Measurements from ENCODE around the gene SPTBN4.

The SPTBN4 gene

DNA sequence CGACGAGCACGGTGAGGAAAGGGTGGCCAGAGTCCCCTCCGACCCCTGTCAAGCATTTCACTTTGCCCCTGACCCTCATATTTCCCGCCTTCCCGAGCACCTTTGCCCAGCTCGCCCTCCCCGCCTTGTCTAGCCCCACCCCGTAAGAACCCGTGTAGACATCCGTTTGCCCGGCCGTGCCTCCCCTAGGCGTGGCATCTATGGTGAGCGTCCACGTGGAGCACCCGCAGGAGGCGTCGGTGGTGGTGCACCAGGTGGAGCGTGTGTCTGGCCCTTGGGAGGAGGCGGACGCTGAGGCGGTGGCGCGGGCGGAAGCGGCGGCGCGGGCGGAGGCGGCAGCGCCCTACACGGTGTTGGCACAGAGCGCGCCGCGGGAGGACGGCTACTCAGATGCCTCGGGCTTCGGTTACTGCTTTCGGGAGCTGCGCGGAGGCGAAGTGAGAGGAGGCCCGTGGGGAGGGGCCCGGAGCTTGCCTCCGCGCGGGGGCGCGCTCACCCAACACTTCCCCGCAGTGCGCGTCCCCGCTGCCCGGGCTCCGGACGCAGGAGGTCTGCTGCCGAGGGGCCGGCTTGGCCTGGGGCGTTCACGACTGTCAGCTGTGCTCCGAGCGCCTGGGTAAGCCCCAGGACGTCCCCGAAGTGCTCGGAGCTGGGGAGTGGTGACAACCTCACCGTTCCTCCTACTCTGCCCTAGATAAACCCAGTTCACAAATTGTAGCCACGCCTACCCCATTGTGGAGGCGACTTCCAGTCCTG lies 138.6 kb downstream of the SPTBN4 start (continued):
- peak; percentile 69; the same call in 1 of the 2 replicates for TF ChIP-seq ZNF394 (tag by site-specific recombination; IDR thresholded peaks at IDR 0.05; ENCODE audit: borderline replicate concordance)
- TF ChIP-seq ZNF18 (tag by site-specific recombination; IDR thresholded peaks at IDR 0.05) = no peak
- no peak for TF ChIP-seq ZNF146 (tag by site-specific recombination; IDR thresholded peaks at IDR 0.05)
- 0 out of 2 replicates have a peak, but pooled peaks have one; percentile 10 for TF ChIP-seq ZNF223 (tag by site-specific recombination; IDR thresholded peaks at IDR 0.05)
- TF ChIP-seq, protein P1, sequence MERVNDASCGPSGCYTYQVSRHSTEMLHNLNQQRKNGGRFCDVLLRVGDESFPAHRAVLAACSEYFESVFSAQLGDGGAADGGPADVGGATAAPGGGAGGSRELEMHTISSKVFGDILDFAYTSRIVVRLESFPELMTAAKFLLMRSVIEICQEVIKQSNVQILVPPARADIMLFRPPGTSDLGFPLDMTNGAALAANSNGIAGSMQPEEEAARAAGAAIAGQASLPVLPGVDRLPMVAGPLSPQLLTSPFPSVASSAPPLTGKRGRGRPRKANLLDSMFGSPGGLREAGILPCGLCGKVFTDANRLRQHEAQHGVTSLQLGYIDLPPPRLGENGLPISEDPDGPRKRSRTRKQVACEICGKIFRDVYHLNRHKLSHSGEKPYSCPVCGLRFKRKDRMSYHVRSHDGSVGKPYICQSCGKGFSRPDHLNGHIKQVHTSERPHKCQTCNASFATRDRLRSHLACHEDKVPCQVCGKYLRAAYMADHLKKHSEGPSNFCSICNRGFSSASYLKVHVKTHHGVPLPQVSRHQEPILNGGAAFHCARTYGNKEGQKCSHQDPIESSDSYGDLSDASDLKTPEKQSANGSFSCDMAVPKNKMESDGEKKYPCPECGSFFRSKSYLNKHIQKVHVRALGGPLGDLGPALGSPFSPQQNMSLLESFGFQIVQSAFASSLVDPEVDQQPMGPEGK (tag by site-specific recombination; IDR thresholded peaks at IDR 0.05) = peak; percentile 92
- TF ChIP-seq ZNF148 (tag by site-specific recombination; IDR thresholded peaks at IDR 0.05; ENCODE audit: borderline replicate concordance) = no peak; the same call in 1 of the 2 replicates
- no peak for TF ChIP-seq ZNF114 (tag by site-specific recombination; IDR thresholded peaks at IDR 0.05)
- TF ChIP-seq YY2 (tag by site-specific recombination; IDR thresholded peaks at IDR 0.05) = no peak
- TF ChIP-seq ZNF747 (tag by site-specific recombination; IDR thresholded peaks at IDR 0.05) = no peak
- no peak for TF ChIP-seq ZNF785 (tag by site-specific recombination; IDR thresholded peaks at IDR 0.05)
- peak; percentile 90 for TF ChIP-seq ZXDB (tag by site-specific recombination; IDR thresholded peaks at IDR 0.05)
- peak; percentile 78; the same call in 1 of the 2 replicates for TF ChIP-seq ZNF610 (tag by site-specific recombination; IDR thresholded peaks at IDR 0.05; ENCODE audit: borderline replicate concordance)
- TF ChIP-seq ZNF654 (tag by site-specific recombination; IDR thresholded peaks at IDR 0.05; ENCODE audit: low read depth) = no peak
- peak; percentile 65 for TF ChIP-seq WT1 (tag by site-specific recombination; IDR thresholded peaks at IDR 0.05)
- TF ChIP-seq BCL6B (tag by site-specific recombination; IDR thresholded peaks at IDR 0.05) = no peak
- TF ChIP-seq EGR2 (tag by site-specific recombination; IDR thresholded peaks at IDR 0.05; ENCODE audit: low read depth) = peak; percentile 100
- TF ChIP-seq, protein P2, sequence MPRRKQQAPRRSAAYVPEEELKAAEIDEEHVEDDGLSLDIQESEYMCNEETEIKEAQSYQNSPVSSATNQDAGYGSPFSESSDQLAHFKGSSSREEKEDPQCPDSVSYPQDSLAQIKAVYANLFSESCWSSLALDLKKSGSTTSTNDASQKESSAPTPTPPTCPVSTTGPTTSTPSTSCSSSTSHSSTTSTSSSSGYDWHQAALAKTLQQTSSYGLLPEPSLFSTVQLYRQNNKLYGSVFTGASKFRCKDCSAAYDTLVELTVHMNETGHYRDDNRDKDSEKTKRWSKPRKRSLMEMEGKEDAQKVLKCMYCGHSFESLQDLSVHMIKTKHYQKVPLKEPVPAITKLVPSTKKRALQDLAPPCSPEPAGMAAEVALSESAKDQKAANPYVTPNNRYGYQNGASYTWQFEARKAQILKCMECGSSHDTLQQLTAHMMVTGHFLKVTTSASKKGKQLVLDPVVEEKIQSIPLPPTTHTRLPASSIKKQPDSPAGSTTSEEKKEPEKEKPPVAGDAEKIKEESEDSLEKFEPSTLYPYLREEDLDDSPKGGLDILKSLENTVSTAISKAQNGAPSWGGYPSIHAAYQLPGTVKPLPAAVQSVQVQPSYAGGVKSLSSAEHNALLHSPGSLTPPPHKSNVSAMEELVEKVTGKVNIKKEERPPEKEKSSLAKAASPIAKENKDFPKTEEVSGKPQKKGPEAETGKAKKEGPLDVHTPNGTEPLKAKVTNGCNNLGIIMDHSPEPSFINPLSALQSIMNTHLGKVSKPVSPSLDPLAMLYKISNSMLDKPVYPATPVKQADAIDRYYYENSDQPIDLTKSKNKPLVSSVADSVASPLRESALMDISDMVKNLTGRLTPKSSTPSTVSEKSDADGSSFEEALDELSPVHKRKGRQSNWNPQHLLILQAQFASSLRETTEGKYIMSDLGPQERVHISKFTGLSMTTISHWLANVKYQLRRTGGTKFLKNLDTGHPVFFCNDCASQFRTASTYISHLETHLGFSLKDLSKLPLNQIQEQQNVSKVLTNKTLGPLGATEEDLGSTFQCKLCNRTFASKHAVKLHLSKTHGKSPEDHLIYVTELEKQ (tag by site-specific recombination; IDR thresholded peaks at IDR 0.05; ENCODE audit: borderline replicate concordance) = no peak
- TF ChIP-seq ZNF10 (tag by site-specific recombination; IDR thresholded peaks at IDR 0.05) = peak; percentile 76
- TF ChIP-seq ZNF174 (tag by site-specific recombination; IDR thresholded peaks at IDR 0.05) = no peak
- peak; percentile 87 for TF ChIP-seq ZNF341 (tag by site-specific recombination; IDR thresholded peaks at IDR 0.05; ENCODE audit: low read depth)
- TF ChIP-seq, protein P3, sequence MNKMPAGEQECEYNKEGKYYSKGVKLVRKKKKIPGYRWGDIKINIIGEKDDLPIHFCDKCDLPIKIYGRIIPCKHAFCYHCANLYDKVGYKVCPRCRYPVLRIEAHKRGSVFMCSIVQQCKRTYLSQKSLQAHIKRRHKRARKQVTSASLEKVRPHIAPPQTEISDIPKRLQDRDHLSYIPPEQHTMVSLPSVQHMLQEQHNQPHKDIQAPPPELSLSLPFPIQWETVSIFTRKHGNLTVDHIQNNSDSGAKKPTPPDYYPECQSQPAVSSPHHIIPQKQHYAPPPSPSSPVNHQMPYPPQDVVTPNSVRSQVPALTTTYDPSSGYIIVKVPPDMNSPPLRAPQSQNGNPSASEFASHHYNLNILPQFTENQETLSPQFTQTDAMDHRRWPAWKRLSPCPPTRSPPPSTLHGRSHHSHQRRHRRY (tag by site-specific recombination; IDR thresholded peaks at IDR 0.05) = no peak
- TF ChIP-seq, protein P4, sequence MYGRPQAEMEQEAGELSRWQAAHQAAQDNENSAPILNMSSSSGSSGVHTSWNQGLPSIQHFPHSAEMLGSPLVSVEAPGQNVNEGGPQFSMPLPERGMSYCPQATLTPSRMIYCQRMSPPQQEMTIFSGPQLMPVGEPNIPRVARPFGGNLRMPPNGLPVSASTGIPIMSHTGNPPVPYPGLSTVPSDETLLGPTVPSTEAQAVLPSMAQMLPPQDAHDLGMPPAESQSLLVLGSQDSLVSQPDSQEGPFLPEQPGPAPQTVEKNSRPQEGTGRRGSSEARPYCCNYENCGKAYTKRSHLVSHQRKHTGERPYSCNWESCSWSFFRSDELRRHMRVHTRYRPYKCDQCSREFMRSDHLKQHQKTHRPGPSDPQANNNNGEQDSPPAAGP (tag by site-specific recombination; IDR thresholded peaks at IDR 0.05) = peak; percentile 98
- TF ChIP-seq ZNF843 (tag by site-specific recombination; IDR thresholded peaks at IDR 0.05) = peak; percentile 59
- peak; percentile 60; the same call in 1 of the 2 replicates for TF ChIP-seq ZNF324 (tag by site-specific recombination; IDR thresholded peaks at IDR 0.05)
- TF ChIP-seq ZNF529 (tag by site-specific recombination; IDR thresholded peaks at IDR 0.05; ENCODE audit: insufficient replicate concordance) = no peak
- TF ChIP-seq ZNF670 (tag by site-specific recombination; IDR thresholded peaks at IDR 0.05; ENCODE audit: low read depth) = no peak

Data from HEK293 (cell line).